Stromal cell of bone marrow (primary cell): ENCODE data around the gene MATN3.

Experiments used
- DNase-seq: peaks from one replicate; pipeline ENCODE4 v3.0.0-alpha.2; 2012; ENCODE audit warnings: low read depth

Gene MATN3

GRCh38 chr2:20037660-20038059 lies 25.2 kb upstream of the MATN3 start:
- no peak for DNase-seq

DNA sequence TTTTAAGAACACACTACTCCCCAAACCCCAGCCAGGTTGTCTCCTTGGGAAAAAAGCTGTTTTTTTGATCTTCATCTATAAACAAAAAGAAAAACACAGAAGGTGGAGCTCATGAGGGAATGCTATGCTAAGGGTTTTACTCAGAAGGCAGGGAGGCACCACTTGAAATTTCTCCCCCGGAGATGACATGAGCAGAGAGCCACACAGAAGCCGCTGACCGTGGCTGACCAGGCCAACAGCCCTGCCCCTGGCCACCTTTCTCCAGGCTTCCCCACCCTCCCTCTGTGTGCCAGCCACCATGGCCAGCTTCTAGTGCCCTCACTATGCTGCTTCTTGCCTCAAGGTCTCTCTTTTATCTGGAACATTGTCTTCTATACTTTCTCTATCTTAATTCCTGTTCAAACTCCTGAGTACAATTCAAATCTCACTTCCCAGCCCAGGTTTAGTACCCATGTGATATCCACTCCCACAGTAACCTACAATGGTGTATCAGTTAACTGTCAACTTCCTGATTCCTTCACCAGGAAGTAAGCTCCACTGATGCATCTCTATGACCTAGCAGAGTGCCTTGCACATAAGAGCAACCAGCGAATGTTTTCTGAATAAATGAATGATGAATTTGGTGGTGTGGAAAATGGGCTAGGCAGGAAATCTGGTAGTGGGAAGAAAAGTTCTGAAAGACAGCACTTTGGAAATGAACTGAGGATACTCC lies 23.6 kb upstream of the MATN3 start:
- DNase-seq, result no peak

GRCh38 chr2:20034821-20035220 lies 22.4 kb upstream of the MATN3 start:
- no peak for DNase-seq

DNA sequence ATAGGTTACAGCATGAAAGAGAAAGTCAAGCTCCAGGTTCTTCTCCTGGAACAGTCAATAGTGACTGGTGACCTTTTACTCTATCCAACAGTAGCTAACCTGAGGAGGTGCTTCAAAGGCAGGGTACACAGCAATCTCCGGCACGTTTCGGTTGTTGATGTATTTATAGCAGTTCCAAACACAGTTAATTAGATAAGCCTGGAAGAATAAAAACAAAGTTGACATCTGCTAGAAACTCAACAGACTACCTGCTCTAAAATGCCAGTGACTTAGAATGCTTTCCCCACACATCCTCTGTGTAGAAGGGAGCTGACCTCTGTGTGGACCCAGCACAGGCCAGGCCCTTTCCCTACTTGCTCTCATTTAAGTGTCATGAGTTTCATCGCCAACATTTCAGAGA lies 21.8 kb upstream of the MATN3 start:
- no peak for DNase-seq

- DNase-seq, result no peak
Observed at GRCh38 chr2:20033322-20033721, 20.9 kb upstream of the MATN3 start.

- DNase-seq, result no peak
Observed at GRCh38 chr2:20030224-20030623, 17.8 kb upstream of the MATN3 start.

- no peak for DNase-seq
Observed at GRCh38 chr2:20027705-20028434, 15.4 kb upstream of the MATN3 start.

DNA sequence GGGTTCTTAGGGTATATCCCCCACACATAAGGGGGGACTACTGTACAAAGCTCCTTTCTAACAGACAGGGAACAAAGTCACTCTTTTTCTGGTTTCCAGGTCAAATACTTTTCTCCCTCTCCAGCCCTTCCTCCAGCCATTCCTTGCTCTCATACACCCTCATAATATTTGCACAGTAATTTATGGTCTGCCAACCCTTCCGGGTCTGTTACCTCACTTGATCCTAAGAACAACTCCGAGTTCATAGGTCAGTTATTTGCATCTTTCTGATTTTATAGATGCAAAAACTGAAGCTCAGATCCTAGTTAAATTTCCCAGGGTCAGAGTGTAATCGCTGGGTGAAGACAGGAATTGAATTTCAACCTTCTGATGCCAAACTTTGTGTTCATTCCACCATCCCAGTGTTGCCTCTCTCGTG lies 14.8 kb upstream of the MATN3 start:
- DNase-seq, result no peak

DNA sequence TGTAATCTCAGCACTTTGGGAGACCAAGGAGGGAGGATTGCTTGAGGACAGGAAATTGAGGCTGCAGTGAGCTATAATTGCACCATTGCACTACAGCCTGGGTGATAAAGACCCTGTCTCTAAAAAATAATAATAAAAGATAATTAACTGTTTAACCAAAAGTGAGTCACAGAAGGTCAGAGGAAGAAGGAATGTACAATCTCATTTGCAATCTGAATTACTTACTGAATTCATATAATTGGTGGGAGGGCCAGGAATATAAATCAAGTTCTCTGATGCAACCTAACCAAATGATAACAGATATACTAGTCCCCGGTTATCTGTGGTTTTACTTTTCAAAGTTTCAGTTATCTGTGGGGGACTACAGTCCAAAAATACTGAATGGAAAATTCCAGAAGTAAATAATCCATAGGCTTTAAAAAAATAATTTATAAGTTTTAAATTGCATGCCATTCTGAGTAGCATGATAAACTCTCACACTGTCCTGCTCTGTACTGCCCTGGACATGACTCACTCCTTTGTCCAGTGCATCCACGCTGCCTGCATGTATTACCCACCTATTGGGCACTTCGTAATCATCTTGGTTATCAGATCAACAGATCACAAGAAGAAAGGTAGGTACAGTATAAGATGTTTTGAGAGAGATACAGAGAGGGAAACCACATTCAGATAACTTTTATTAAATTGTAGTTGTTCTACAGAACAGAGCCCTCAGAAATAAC lies 12.8 kb upstream of the MATN3 start:
- no peak for DNase-seq

- DNase-seq, result no peak
Observed at GRCh38 chr2:20023688-20024087, 11.2 kb upstream of the MATN3 start.

DNA sequence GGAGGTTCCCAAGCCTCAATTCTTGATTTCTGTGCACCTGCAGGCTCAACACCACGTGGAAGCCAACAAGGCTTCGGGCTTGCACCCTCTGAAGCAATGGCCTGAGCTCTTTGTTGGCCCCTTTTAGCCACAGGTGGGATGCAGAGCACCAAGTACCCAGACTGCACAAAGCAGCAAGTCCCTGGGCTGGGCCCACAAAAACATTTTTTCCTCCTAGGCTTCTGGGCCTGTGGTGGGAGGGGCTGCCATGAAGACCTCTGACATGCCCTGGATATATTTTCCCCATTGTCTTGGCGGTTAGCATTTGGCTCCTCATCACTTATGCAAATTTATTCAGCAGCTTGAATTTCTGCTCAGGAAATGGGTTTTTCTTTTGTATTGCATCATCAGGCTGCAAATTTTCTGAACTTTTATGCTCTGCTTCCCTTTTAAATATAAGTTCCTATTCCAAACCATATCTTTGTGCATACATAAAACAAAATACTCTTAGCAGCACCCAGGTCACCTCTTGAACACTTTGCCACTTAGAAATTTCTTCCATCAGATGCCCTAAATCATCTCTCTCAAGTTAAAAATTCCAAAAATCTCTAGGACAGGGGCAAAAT lies 9.0 kb upstream of the MATN3 start:
- no peak for DNase-seq

DNA sequence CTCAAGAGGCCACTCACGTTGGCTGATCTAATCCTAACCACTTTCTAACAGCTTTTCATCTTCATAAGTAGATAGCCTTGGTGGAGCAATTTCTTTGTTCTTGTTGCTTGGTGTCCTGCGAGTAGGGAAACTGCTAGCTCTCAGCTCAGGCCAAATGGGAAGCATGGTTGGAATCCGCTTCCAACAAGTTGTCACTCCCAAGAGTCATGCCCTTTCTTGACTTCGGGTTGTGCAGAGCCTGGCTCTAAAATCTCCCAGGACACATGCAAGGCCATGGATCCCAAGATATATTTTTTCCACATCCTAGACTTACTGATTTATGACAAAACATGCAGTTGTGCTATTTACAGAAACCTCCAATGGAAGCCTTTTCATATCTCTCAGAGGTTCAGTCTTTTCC lies 7.3 kb upstream of the MATN3 start:
- no peak for DNase-seq

DNA sequence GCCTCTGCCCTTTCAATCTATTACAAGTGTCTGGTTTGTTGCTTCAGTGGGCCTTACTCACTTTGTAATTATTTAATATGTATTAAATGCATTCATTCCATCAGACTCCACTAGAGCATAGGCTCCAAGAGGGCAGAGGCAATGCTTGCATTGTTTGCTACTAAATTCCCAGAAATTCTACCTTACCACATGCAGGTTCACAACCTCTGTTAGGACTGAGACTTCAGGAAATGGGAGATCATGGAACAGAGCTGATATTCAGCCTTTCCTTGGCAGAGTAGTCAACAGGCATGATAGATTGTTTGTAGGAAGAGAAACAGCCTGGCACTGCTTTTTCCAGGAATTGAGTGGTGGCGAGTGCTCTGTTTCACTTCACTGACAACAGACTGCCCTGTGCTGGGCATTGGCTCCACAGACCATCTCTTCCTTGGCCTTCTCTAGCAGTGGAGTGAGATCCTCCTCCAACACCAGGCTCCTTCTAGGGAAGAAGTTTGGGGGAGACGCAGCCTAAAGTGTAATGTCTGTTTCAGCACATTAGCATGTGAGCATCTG lies 6.2 kb upstream of the MATN3 start:
- no peak for DNase-seq

DNA sequence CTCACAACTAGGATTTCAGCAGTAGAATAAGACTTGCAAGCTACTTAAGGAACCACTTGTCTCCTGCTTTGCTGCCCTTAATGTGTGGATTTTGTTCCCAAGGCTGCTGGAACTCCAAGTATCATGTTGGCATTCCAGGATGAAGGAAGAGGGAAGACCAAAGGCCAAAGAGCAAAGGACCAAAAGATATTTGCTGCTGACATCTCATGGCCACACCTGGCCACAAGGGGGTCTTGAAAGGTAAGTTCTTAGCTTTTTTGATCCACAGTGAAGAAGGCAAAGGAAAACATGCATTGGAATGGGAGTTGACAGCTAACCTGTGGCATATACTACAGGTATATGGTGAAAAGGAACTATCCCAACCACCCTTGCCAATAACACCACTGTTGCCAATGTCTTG lies 3.9 kb upstream of the MATN3 start:
- DNase-seq, result no peak

DNA sequence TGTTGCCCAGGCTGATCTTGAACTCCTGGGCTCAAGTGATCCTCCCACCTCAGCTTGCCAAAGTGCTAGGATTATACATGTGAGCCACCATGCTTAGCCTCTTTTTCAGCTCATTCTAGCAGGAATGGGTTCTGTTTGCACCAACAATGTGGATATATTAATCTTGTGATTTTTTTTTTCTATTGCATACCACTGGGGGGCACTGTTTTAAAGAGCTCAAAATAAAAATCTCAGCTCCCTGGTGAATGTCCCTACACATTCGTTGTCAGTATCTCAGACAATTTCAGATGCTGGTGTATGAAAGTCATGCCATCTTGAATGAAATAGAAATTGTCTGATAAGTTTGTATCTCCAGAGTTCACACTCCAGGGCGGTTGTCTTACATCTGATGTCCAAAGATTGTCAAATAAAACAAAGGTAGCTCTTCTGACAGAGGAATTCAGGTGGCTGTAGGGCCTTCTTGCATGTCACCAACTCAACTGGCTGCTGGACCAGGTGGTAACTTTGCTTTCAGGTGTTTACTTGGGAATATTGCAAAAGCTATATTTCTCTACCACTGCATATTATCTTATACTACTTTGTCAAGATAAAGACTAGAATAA lies 3.1 kb upstream of the MATN3 start:
- peak; percentile 45 for DNase-seq

DNA sequence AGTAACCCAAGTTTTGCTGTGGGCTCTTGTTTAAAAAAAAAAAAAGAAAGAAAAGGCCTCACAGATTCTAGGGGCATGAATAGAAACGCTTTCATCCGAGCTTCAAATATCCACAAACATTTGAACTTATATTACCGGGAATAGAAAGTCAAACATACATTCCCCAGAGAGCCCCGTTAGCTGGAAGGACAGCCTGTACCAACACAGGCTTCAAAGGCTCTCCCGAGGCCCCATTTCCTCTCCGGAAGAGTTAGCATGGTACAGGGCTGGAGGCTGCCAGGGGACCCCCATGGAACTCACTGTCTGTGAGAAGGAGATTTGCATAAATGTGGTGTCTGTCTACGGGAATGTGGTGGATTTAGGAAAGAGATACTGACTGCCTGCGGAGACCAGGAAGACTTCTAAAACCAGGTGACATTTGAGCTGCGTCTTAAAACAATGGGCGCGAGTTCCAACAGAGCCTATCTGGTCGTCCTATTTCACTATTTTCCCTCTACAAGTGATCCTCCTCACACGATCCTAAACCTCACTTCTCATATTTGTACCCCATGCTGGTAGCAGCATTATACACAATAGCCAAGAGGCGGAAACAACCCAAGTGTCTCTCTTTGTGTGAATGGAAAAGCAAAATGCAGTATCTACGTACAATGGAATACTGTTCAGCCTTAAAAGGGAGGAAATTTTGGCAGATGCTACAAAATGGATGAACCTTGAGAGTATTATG lies 820 bp upstream of the MATN3 start:
- no peak for DNase-seq

DNA sequence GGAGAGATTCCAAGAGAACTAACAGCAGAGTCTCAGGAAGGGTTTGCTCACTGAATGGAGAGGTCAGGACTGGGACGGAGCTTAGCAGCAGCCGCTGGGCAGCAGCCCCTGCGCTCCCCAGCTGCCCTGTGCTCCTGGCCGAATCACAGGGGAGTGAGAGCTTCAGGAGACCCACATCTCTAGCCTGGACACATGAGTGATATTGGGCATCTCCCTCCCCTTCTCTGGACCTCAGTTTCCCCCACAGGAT lies 511 bp downstream of the MATN3 start:
- DNase-seq, result no peak

DNA sequence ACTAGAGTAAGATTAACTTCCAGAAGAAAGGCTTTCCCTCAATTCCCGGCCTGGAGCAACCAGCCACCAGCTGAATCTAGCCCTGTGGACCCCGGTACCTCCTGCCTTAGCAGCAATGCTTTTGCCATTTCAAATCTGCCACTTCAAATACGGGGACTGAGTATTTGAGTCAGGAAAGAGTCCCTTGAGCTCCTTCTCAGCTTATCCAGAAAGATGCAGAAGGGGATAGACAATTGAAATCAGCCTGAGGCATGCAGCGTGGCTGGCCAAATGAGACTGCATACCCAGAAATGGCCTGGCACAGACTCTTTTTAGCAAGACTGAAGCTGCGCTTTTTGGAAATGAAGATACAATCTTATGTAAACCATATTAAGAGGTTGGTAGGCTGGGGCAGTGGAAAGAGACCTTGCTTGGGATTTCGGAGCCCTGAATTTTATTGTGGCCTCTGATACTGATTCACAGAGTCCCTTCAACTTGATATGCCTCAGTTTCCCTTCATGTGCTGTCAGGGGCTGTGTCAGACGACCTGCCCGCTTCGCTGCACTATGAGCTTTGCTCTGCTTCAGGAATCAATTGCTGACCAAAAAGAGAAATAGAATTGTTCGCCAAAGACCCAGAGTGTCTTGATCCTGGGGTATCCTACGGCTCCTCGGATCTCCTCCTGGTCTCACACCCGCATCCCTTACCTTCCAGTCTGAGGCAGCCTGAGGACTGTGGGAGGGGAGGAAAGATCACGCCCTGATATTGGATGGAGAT lies 1.0 kb downstream of the MATN3 start:
- DNase-seq, result no peak

- no peak for DNase-seq
Observed at GRCh38 chr2:20008703-20009102, 3.8 kb downstream of the MATN3 start.

DNA sequence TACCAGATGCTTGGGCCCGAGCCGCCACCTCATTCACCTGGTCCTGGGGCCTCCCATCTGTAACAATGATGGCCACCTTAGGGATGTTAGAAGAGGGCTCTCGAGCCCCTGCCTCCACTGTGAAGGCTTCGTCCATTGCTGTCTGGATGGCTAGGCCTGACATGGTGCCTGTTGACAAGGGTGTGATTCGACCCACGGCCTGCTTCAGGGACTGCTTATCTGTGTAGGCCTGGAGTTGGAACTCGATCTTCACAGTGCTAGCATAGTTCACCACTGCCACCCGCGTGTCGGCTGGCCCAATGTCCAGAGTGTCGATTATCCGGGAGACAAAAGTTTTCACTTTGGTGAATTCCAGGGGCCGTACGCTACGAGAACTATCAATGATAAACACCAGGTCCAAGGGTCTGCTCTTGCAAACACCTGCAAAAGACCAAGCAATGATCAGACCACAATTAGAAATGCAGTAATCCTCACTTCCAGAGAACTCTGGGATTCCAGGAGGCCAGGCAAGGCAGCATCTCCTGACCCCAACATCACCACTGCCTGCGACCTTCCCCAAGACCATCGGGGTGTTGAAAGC lies 6.5 kb downstream of the MATN3 start:
- no peak for DNase-seq
